Hematopoietic multipotent progenitor cell treated with erythropoietin and hydrocortisone succinate and interleukin-3 and kit ligand, for 4 days (in vitro differentiated cells): ENCODE results near the gene DTX4.

Experiments
- DNase-seq: peaks from one replicate; pipeline ENCODE4 v3.0.0-alpha.2; 2015

The DTX4 gene

GRCh38 chr11:59192446-59193020 is 20.6 kb downstream of the DTX4 start:
- DNase-seq = no peak

GRCh38 chr11:59193587-59194130 is 21.7 kb downstream of the DTX4 start:
- no peak for DNase-seq

GRCh38 chr11:59195586-59195985 is 23.7 kb downstream of the DTX4 start:
- no peak for DNase-seq

- no peak for DNase-seq
Observed at GRCh38 chr11:59196777-59197176, 24.8 kb downstream of the DTX4 start.

GRCh38 chr11:59197991-59198390 is 26.1 kb downstream of the DTX4 start:
- DNase-seq = peak; percentile 70

- DNase-seq = no peak
Observed at GRCh38 chr11:59198726-59199125, 26.8 kb downstream of the DTX4 start.

- no peak for DNase-seq
Observed at GRCh38 chr11:59199546-59200422, 27.9 kb downstream of the DTX4 start.

GRCh38 chr11:59200423-59200746 is 28.5 kb downstream of the DTX4 start:
- DNase-seq = peak; percentile 19

GRCh38 chr11:59201353-59201752 is 29.4 kb downstream of the DTX4 start:
- DNase-seq = peak; percentile 22

GRCh38 chr11:59204746-59205145 is 32.8 kb downstream of the DTX4 start:
- no peak for DNase-seq

GRCh38 chr11:59205648-59206047 is 33.7 kb downstream of the DTX4 start:
- no peak for DNase-seq

GRCh38 chr11:59206635-59207034 is 34.7 kb downstream of the DTX4 start:
- peak; percentile 61 for DNase-seq

GRCh38 chr11:59207988-59208451 is 36.1 kb downstream of the DTX4 start:
- DNase-seq = peak; percentile 78

- DNase-seq = no peak
Observed at GRCh38 chr11:59208956-59209355, 37.0 kb downstream of the DTX4 start.

- no peak for DNase-seq
Observed at GRCh38 chr11:59212222-59212621, 40.3 kb downstream of the DTX4 start.

- peak; percentile 39 for DNase-seq
Observed at GRCh38 chr11:59212744-59213631, 41.1 kb downstream of the DTX4 start, which contains the start of gene MPEG1. MPEG1 (minus strand) TSS chr11:59212927; CDS start chr11:59212865, 62 bp downstream.

- DNase-seq = no peak
Observed at GRCh38 chr11:59214141-59214893, 42.4 kb downstream of the DTX4 start.

GRCh38 chr11:59216641-59217564 is 45.0 kb downstream of the DTX4 start:
- peak; percentile 77 for DNase-seq

- no peak for DNase-seq
Observed at GRCh38 chr11:59218319-59218718, 46.4 kb downstream of the DTX4 start.

GRCh38 chr11:59218893-59219292 is 47.0 kb downstream of the DTX4 start:
- DNase-seq = no peak

- no peak for DNase-seq
Observed at GRCh38 chr11:59219836-59220235, 47.9 kb downstream of the DTX4 start.
